ENCODE results near the gene CORIN.

- no peak for TF ChIP-seq BACH1 (IDR thresholded peaks at IDR 0.05; ENCODE audit: borderline replicate concordance)
- no peak for TF ChIP-seq RFX5 (IDR thresholded peaks at IDR 0.05; ENCODE audit: low read depth, low read length)
- TF ChIP-seq POLR2AphosphoS5 (IDR thresholded peaks at IDR 0.05; ENCODE audit: low read length) = no peak
Observed at GRCh38 chr4:47816748-47817147, 21.1 kb downstream of the CORIN start.

Data from GM12878 (cell line).